B cell (primary cell): ENCODE measurements around the gene TBC1D22A. TPM values are rescaled to one million over a fixed set of nuclear protein-coding genes. Genes with fewer than 3 reads are reported as not detected.

Experiments used
- ATAC-seq: fragments of 200-7000 bp; cut with Tn5 transposase; one replicate; pipeline ENCODE4 v1.10.0; 2021; ENCODE audit warnings: low read depth, mild to moderate bottlenecking, moderate number of reproducible peaks, moderate library complexity
- CTCF ChIA-PET: fragments of 350-600 bp; sonication (Branson Sonifier 250); formaldehyde crosslinking; loops from one replicate; lab custom pipeline; 2021; ENCODE audit warnings: antibody characterized with exemption, inconsistent platforms; lab: Charles Lee
- POLR2A ChIA-PET: fragments of 350-600 bp; sonication (Branson Sonifier 250); formaldehyde crosslinking; loops from one replicate; lab custom pipeline; 2021; ENCODE audit warnings: antibody characterized with exemption; lab: Charles Lee
- DNase-seq: peaks from one replicate; pipeline ENCODE4 v3.0.0; 2013
- H2AFZ ChIP-seq: 2 replicates; pipeline ENCODE4 v1.6.1; 2012; ENCODE audit warnings: mild to moderate bottlenecking, low read depth, low read length; ENCODE audit not compliant: insufficient read depth, poor library complexity, severe bottlenecking
- H3K27ac ChIP-seq, 2 donors: 1 replicate in 1 of 2; 2 replicates in 1 of 2; pipeline ENCODE4 v1.5.1; 2012 to 2013; ENCODE audit warnings: low read length in 2 of 2, mild to moderate bottlenecking in 2 of 2, moderate library complexity in 1 of 2
- H3K27me3 ChIP-seq, 4 experiments: fragments of 200-600 bp in 1 of 4; sonication (generic) in 1 of 4; replicated peaks in 1 of 4; 1 replicate in 2 of 4; 2 replicates in 2 of 4; pipeline versions ENCODE4 v1.6.1 to v1.7.0; 2013 to 2016; ENCODE audit warnings: low read length in 3 of 4, mild to moderate bottlenecking in 2 of 4, mixed read lengths in 1 of 4, moderate library complexity in 1 of 4; ENCODE audit not compliant: insufficient read depth in 4 of 4, control insufficient read depth in 3 of 4; ENCODE audit errors: control extremely low read depth in 1 of 4
- H3K36me3 ChIP-seq, 2 experiments: replicated peaks in 1 of 2; 1 replicate in 1 of 2; 2 replicates in 1 of 2; pipeline versions ENCODE4 v1.6.1 to v1.7.1; 2013; ENCODE audit warnings: low read length in 1 of 2; ENCODE audit not compliant: insufficient read depth in 2 of 2, control insufficient read depth in 1 of 2; ENCODE audit errors: control extremely low read depth in 1 of 2, extremely low read depth in 1 of 2
- H3K4me1 ChIP-seq, 2 donors: fragments of 200-600 bp in 1 of 2; sonication (generic) in 1 of 2; 1 replicate in 1 of 2; 2 replicates in 1 of 2; pipeline versions ENCODE4 v1.5.1 to v1.6.1; 2013 to 2017; ENCODE audit warnings: low read length in 2 of 2; ENCODE audit not compliant: control insufficient read depth in 2 of 2, insufficient read depth in 2 of 2
- H3K4me2 ChIP-seq: replicated peaks from 2 replicates; pipeline ENCODE3; 2012; ENCODE audit warnings: mild to moderate bottlenecking, low read depth, low read length; ENCODE audit not compliant: poor library complexity, severe bottlenecking
- H3K4me3 ChIP-seq, 5 experiments: fragments of 200-600 bp in 1 of 5; sonication (generic) in 1 of 5; 1 replicate in 3 of 5; 2 replicates in 2 of 5; pipeline versions ENCODE4 v1.5.1 to v1.7.0; 2011 to 2016; ENCODE audit warnings: low read length in 4 of 5, mild to moderate bottlenecking in 4 of 5, low read depth in 2 of 5, control low read depth in 1 of 5, moderate library complexity in 1 of 5; ENCODE audit not compliant: insufficient read depth in 1 of 5; ENCODE audit errors: control extremely low read depth in 1 of 5, extremely low read depth in 1 of 5
- H3K79me2 ChIP-seq: fragments of 200-600 bp; sonication (generic); one replicate; pipeline ENCODE4 v1.6.0; 2016; ENCODE audit warnings: low read length; ENCODE audit not compliant: control insufficient read depth, insufficient read depth
- H3K9ac ChIP-seq: fragments of 200-600 bp; sonication (generic); 2 replicates; pipeline ENCODE4 v1.6.1; 2017; ENCODE audit warnings: mild to moderate bottlenecking, low read length, moderate library complexity
- H3K9me3 ChIP-seq, 3 donors: one replicate each; pipeline versions ENCODE4 v1.6.1 to v1.7.1; 2013; ENCODE audit warnings: low read length in 2 of 3; ENCODE audit not compliant: control insufficient read depth in 2 of 3, insufficient read depth in 1 of 3; ENCODE audit errors: control extremely low read depth in 1 of 3
- H4K20me1 ChIP-seq: 2 replicates; pipeline ENCODE4 v1.6.0; 2012; ENCODE audit warnings: mild to moderate bottlenecking, low read length; ENCODE audit not compliant: insufficient read depth, control insufficient read depth, poor library complexity, severe bottlenecking
- H3K27ac Mint-ChIP-seq: one replicate; pipeline ENCODE4 v1.8.0; 2021; ENCODE audit warnings: mixed read lengths
- H3K27me3 Mint-ChIP-seq: one replicate; pipeline ENCODE4 v1.8.0; 2021; ENCODE audit warnings: mixed read lengths
- H3K4me1 Mint-ChIP-seq: one replicate; pipeline ENCODE4 v1.8.0; 2021; ENCODE audit warnings: mixed read lengths
- H3K4me3 Mint-ChIP-seq: one replicate; pipeline ENCODE4 v1.8.0; 2021; ENCODE audit warnings: mixed read lengths
- H3K9me3 Mint-ChIP-seq: one replicate; pipeline ENCODE4 v1.8.0; 2022; ENCODE audit warnings: mixed read lengths; ENCODE audit not compliant: insufficient read depth
- EZH2 ChIP-seq: IDR thresholded peaks from 2 replicates; pipeline ENCODE4 v1.6.1; 2012; ENCODE audit warnings: borderline replicate concordance, low read depth, mild to moderate bottlenecking, moderate library complexity, low read length; ENCODE audit not compliant: insufficient read depth, poor library complexity, severe bottlenecking
- WGBS: methylation state at CpG from one replicate; pipeline ENCODE4 v1.1.5; 2013; ENCODE audit warnings: missing lambda C conversion rate; ENCODE audit not compliant: insufficient coverage; 5-methylcytosine and 5-hydroxymethylcytosine counted together
- intact Hi-C: fragments of 100-400 bp; cut with micrococcal nuclease; formaldehyde crosslinking; loops from one replicate; pipeline ENCODE4 v1.10.0; 2022
- polyA plus RNA-seq: library from polyadenylated mRNA; depleted of rRNA; stranded (reverse); fragments of >200 nt; gene quantifications from 2 replicates; pipeline ENCODE4 v1.2.3, GENCODE V29; 2012
- total RNA-seq, 2 donors: library from RNA; stranded (reverse); fragments of 120-200 nt in 1 of 2; gene quantifications; 1 replicate in 1 of 2; 2 replicates in 1 of 2; pipeline versions ENCODE4 v1.2.3 to v1.2.4, GENCODE V29; 2013 to 2022
- TF ChIP-seq, protein P1 (sequence below): fragments of 200-600 bp; IDR thresholded peaks from one replicate; pipeline ENCODE4 v1.8.0; 2022; ENCODE audit warnings: antibody characterized with exemption, mild to moderate bottlenecking

The TBC1D22A gene
- total and polyA plus RNA-seq, 2 donors (not counting 1 experiment from before 2014, with no cell fraction given) = 73.8 to 128 TPM

DNA sequence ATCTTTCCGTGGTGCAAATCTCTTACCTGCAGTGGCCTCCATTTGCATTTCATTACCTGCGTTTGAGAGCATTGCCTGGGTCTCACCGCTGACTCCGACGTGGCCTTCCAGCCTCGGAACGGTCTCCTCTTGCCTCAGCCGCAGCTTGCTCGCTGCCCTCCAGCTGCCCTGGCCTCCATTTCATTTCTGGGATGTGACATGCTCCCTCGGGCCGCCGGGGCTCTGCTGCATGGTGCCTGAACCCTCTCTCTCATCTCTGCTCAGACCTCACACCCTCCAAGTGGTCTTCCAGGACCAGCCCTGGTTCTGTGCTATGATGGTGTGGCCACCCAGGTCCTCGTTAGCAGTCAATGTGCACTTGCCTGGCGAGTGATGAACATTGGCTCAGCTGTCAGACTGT lies 229.2 kb downstream of the TBC1D22A start:
- ATAC-seq (no peak), DNase-seq (no peak)
- no peaks in the 10 kb centered on the region for H3K9me3 Mint-ChIP-seq
- peaks cover 2% of the 10 kb centered on the region for H3K4me1 Mint-ChIP-seq
- Histone ChIP-seq H3K4me3 (no peak overlapping the region), H3K79me2 (peaks cover 71% of the 10 kb centered on the region), H3K4me2 (no peak overlapping the region), H3K36me3 (peaks cover 0 to 62% of the 10 kb centered on the region in 2 experiments), H3K9ac (no peak overlapping the region), H3K27me3 (no peaks in the 10 kb centered on the region), H3K27ac (no peak overlapping the region), H3K9me3 (peaks cover 0 to 3% (median 0%) of the 10 kb centered on the region in 3 donors), H2AFZ (no peak overlapping the region), H4K20me1 (peaks cover 94% of the 10 kb centered on the region), H3K4me1 (no peaks in the 10 kb centered on the region)
- POLR2A ChIA-PET = no interaction called here
- WGBS = 89% methylated on average over 14 of the region's 14 CpGs
- intact Hi-C loops = no loop called here
- no peak for TF ChIP-seq EZH2
- TF ChIP-seq, protein P1, sequence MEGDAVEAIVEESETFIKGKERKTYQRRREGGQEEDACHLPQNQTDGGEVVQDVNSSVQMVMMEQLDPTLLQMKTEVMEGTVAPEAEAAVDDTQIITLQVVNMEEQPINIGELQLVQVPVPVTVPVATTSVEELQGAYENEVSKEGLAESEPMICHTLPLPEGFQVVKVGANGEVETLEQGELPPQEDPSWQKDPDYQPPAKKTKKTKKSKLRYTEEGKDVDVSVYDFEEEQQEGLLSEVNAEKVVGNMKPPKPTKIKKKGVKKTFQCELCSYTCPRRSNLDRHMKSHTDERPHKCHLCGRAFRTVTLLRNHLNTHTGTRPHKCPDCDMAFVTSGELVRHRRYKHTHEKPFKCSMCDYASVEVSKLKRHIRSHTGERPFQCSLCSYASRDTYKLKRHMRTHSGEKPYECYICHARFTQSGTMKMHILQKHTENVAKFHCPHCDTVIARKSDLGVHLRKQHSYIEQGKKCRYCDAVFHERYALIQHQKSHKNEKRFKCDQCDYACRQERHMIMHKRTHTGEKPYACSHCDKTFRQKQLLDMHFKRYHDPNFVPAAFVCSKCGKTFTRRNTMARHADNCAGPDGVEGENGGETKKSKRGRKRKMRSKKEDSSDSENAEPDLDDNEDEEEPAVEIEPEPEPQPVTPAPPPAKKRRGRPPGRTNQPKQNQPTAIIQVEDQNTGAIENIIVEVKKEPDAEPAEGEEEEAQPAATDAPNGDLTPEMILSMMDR = no peak
- H3K4me3 Mint-ChIP-seq = no peak overlapping the region
- no peak overlapping the region for H3K27ac Mint-ChIP-seq
- CTCF ChIA-PET = no interaction called here
- no peaks in the 10 kb centered on the region for H3K27me3 Mint-ChIP-seq

DNA sequence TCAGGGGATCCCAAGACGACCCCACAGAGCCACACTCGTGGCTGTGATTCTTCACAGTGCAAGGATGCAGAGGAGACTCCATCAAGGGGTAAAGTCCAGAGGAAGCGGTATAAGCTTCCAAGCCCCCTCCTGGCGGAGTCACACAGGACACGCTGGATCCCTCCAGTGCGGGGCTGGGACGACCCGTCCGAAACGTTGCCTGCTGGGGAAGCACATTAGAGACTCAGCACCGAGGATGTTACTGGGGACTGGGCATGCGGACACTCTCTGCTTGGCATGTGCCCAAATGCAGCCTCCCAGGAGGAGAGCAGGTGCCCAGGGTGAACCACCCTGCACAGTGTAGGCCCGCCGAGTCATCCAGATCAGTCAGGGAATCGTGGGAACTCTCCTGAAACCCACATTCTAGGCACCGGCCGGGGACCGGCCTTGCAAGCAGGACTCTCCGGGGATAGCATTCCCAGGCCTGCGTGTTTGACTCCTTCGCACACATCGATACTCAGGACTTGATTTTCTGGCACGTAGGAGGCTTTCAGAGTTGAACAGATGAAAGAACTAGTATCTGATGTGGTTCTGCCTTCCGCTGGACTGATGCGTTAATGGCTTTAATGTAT lies 229.8 kb downstream of the TBC1D22A start:
- Histone ChIP-seq H3K4me2 (no peak overlapping the region), H3K27ac (no peak overlapping the region), H3K4me1 (no peaks in the 10 kb centered on the region), H4K20me1 (peaks cover 94% of the 10 kb centered on the region), H3K9ac (no peak overlapping the region), H3K36me3 (peaks cover 0 to 61% of the 10 kb centered on the region in 2 experiments), H2AFZ (no peak overlapping the region), H3K4me3 (no peak overlapping the region), H3K27me3 (no peaks in the 10 kb centered on the region), H3K9me3 (peaks cover 0 to 3% (median 0%) of the 10 kb centered on the region in 3 donors), H3K79me2 (peaks cover 71% of the 10 kb centered on the region)
- intact Hi-C loops = no loop called here
- 91% methylated on average over 25 of the region's 25 CpGs for WGBS
- ATAC-seq (no peak), DNase-seq (no peak)
- H3K27ac Mint-ChIP-seq = no peak overlapping the region
- POLR2A ChIA-PET = interaction anchor here (0.6 kb wide), 1 partner anchor 516 kb away, joined by 10 read pairs; no protein-coding TSS in a partner anchor
- TF ChIP-seq, protein P1 = no peak
- no peak for TF ChIP-seq EZH2
- no peak overlapping the region for H3K4me3 Mint-ChIP-seq
- H3K4me1 Mint-ChIP-seq = peaks cover 3% of the 10 kb centered on the region
- H3K27me3 Mint-ChIP-seq = no peaks in the 10 kb centered on the region
- H3K9me3 Mint-ChIP-seq = no peaks in the 10 kb centered on the region
- CTCF ChIA-PET = no interaction called here
